ENCODE data around the gene LEP.

The LEP gene

GRCh38 chr7:128240696-128241386 lies at the start of gene LEP:
Gene LEP, plus strand, starts transcription at chr7:128241278. Its CDS starts 10,741 bp downstream, at chr7:128252019.
- DNase-seq = no peak

- no peak for DNase-seq
These were observed 48.5 kb upstream of the LEP start for GRCh38 chr7:128192497-128193142.

- no peak for DNase-seq
These were observed 46.4 kb upstream of the LEP start for GRCh38 chr7:128194533-128195282.

- no peak for DNase-seq
These were observed 43.5 kb upstream of the LEP start for GRCh38 chr7:128197589-128197988.

GRCh38 chr7:128197989-128198580 lies 43.0 kb upstream of the LEP start:
- DNase-seq = no peak

- DNase-seq = no peak
These were observed 40.7 kb upstream of the LEP start for GRCh38 chr7:128200376-128200775.

GRCh38 chr7:128201067-128201689 lies 39.9 kb upstream of the LEP start:
- no peak for DNase-seq

- DNase-seq = no peak
These were observed 39.4 kb upstream of the LEP start for GRCh38 chr7:128201690-128202085.

- DNase-seq = no peak
These were observed 38.7 kb upstream of the LEP start for GRCh38 chr7:128202287-128202957.

- no peak for DNase-seq
These were observed 38.0 kb upstream of the LEP start for GRCh38 chr7:128203047-128203491.

- DNase-seq = no peak
These were observed 37.3 kb upstream of the LEP start for GRCh38 chr7:128203710-128204214.

GRCh38 chr7:128204455-128204854 lies 36.6 kb upstream of the LEP start:
- no peak for DNase-seq

- DNase-seq = no peak
These were observed 36.0 kb upstream of the LEP start for GRCh38 chr7:128205068-128205467.

GRCh38 chr7:128206017-128206746 lies 34.9 kb upstream of the LEP start:
- no peak for DNase-seq

- DNase-seq = no peak
These were observed 34.2 kb upstream of the LEP start for GRCh38 chr7:128206747-128207500.

- no peak for DNase-seq
These were observed 33.5 kb upstream of the LEP start for GRCh38 chr7:128207609-128208008.

GRCh38 chr7:128209229-128210035 lies 31.6 kb upstream of the LEP start:
- peak; percentile 70 for DNase-seq

- DNase-seq = no peak
These were observed 31.1 kb upstream of the LEP start for GRCh38 chr7:128210036-128210347.

- peak; percentile 6 for DNase-seq
These were observed 30.2 kb upstream of the LEP start for GRCh38 chr7:128210590-128211570.
